T follicular helper cell (primary cell): ENCODE results near the gene FILIP1.
"Not testable (repeated sequence)": the region's sequence is repeated elsewhere in the genome, so short reads cannot be mapped to it uniquely, and the experiment has no call there.

Source experiments
- DNase-seq: peaks from one replicate; pipeline ENCODE4 v3.0.0-alpha.2; 2020; ENCODE audit warnings: low read depth

FILIP1 gene

GRCh38 chr6:75450903-75451302, 42.7 kb downstream of the FILIP1 start:
- DNase-seq = no peak

- DNase-seq = no peak
Observed at GRCh38 chr6:75449630-75450206, 43.9 kb downstream of the FILIP1 start.

- DNase-seq = no peak
Observed at GRCh38 chr6:75446241-75446880, 47.2 kb downstream of the FILIP1 start.

- DNase-seq = no peak
Observed at GRCh38 chr6:75445738-75446137, 47.9 kb downstream of the FILIP1 start.

GRCh38 chr6:75444899-75445298, 48.7 kb downstream of the FILIP1 start:
- DNase-seq = no peak

GRCh38 chr6:75441883-75442282, 51.7 kb downstream of the FILIP1 start:
- DNase-seq = not testable (repeated sequence)

GRCh38 chr6:75441479-75441878, 52.1 kb downstream of the FILIP1 start:
- not testable (repeated sequence) for DNase-seq

- no peak for DNase-seq
Observed at GRCh38 chr6:75438442-75439116, 55.0 kb downstream of the FILIP1 start.

GRCh38 chr6:75438013-75438431, 55.6 kb downstream of the FILIP1 start:
- DNase-seq = no peak

GRCh38 chr6:75437421-75437891, 56.1 kb downstream of the FILIP1 start:
- no peak for DNase-seq

GRCh38 chr6:75436869-75437268, 56.7 kb downstream of the FILIP1 start:
- no peak for DNase-seq

- DNase-seq = not testable (repeated sequence)
Observed at GRCh38 chr6:75432809-75433208, 60.8 kb downstream of the FILIP1 start.

- no peak for DNase-seq
Observed at GRCh38 chr6:75431379-75431778, 62.2 kb downstream of the FILIP1 start.

- DNase-seq = no peak
Observed at GRCh38 chr6:75430631-75431325, 62.8 kb downstream of the FILIP1 start.

- DNase-seq = no peak
Observed at GRCh38 chr6:75429061-75429703, 64.4 kb downstream of the FILIP1 start.

- no peak for DNase-seq
Observed at GRCh38 chr6:75428204-75428603, 65.4 kb downstream of the FILIP1 start.

GRCh38 chr6:75427329-75427728, 66.3 kb downstream of the FILIP1 start:
- no peak for DNase-seq

- no peak for DNase-seq
Observed at GRCh38 chr6:75424618-75425548, 68.7 kb downstream of the FILIP1 start.

- no peak for DNase-seq
Observed at GRCh38 chr6:75423386-75423785, 70.2 kb downstream of the FILIP1 start.

GRCh38 chr6:75422024-75422639, 71.5 kb downstream of the FILIP1 start:
- no peak for DNase-seq
